Activated naive CD4-positive, alpha-beta T cell treated with anti-CD3 and anti-CD28 coated beads, Interleukin-2, amount 50 U/mL, for 16 hours (primary cell): ENCODE measurements around the gene MAPK8IP2.
"Not testable (repeated sequence)": the region's sequence is repeated elsewhere in the genome, so short reads cannot be mapped to it uniquely, and the experiment has no call there.

Experiments
- DNase-seq: peaks from one replicate; pipeline ENCODE4 v3.0.0-alpha.2; 2020

The MAPK8IP2 gene

DNA sequence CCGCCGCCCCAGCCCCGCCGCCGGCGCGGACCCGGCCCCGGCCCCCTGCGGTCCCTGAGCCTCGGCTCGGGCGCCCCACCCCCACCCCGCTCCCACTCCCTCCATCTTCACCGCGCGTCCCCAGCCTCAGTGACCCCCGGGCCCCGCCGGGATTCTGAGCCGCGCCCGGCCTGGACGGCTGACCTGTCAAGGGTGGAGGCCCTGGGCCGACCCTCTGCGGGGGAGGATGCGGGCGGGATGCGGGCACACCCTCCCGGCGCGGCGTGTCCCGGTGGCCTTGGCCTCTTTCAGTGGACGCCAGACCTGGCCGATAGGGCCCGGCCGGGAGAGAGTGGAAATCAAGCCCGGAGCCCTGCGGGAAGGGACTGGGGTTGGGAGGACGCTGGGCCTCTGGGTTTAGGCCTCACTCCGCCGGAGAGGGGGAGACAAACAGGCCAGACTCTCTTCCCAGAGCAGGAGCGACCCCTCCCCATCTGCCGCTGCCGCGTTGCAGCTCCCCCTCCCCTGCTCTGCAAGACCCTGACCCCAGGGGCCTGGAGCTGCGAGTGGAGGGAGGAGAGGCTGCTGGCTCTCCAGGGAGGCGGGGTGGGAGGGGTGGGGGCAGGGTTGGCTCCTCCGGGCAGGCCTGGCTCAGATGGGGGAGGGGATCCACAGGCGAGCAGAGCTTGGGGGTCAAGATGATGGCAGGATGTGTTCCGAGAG, 525 bp downstream of the MAPK8IP2 start:
- no peak for DNase-seq

DNA sequence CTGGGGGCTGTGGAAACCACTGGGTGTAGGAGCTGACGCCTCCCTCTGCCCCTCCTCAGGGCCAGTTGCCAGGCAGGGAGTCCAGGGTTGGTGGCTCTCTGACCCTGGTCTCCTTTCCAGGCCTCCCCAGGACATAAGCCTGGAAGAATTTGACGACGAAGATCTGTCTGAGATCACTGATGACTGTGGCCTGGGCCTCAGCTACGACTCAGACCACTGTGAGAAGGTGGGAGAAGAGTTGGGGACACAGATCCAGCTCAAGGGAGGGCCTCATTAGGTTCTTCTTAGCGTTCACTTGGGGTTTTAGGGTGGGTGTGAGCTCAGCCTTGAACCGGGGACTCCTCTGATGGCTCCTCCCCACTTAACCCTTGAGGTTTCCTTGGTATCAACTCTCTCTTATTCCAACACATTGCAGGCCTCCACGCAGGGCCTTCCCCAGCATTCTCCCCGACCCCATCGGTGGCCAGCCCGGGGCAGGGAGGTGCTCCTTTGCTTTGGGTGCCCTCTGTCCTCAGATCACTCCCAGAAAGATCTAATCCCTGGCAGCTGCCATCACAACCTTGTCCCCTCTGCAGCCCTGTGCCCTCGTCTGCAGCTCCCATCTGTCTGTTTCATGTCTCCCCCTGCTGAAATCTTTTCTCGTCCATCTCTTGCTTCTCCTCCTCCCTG, 1.2 kb downstream of the MAPK8IP2 start:
- no peak for DNase-seq

DNA sequence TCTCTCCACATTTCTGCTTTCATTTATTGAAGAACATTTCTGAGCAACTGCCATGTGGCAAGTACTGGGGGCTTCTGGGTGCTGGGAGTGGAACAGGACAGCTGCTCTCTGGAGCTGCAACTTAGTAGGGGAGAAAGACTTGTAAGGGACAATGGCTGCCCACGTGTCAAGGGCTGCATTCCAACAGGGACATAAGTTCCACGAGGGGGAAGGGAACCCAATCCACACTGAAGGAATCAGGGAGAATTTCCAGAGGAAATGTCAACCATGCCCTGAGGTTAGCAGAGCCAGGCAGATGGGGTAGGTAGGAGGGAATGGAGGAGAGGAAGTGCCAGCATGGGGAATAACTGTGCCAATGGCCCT, 1.7 kb downstream of the MAPK8IP2 start:
- no peak for DNase-seq

DNA sequence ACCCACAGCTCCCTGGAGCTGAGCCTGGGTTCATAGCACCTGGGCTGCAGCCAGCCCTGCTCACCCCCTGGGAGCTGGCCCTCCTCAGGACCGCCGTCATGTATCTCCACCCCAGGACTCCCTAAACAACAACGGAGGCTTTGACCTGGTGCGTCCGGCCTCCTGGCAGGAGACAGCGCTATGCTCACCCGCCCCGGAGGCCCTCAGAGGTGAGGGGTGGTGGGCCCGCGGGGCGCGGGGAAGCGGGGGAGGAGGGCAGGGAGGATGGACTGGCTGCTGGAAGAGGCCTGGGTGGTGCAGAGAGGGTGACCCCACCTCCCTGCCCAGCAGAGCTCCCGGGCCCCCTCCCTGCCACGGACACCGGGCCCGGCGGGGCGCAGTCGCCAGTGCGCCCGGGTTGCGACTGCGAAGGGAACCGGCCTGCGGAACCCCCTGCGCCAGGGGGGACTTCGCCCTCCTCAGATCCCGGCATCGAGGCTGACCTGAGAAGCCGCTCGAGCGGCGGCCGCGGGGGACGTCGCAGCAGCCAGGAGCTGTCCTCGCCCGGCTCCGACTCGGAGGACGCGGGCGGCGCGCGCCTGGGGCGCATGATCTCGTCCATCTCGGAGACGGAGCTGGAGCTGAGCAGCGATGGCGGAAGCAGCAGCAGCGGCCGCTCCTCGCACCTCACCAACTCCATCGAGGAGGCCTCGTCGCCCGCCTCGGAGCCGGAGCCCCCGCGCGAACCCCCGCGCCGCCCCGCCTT, 3.1 kb downstream of the MAPK8IP2 start:
- DNase-seq = no peak

DNA sequence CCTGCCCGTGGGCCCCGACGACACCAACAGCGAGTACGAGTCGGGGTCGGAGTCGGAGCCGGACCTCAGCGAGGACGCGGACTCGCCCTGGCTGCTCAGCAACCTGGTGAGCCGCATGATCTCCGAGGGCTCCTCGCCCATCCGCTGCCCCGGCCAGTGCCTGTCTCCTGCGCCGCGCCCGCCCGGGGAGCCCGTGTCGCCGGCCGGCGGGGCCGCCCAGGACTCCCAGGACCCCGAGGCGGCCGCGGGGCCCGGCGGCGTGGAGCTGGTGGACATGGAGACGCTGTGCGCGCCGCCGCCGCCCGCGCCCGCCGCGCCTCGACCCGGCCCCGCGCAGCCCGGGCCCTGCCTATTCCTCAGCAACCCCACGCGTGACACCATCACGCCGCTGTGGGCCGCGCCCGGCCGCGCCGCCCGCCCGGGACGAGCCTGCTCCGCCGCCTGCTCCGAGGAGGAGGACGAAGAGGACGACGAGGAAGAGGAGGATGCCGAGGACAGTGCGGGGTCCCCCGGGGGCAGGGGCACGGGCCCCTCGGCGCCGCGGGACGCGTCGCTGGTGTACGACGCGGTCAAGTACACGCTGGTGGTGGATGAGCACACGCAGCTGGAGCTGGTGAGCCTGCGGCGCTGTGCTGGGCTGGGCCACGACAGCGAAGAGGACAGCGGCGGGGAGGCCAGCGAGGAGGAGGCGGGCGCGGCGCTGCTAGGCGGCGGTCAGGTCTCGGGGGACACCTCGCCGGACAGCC, 3.8 kb downstream of the MAPK8IP2 start:
- no peak for DNase-seq

DNA sequence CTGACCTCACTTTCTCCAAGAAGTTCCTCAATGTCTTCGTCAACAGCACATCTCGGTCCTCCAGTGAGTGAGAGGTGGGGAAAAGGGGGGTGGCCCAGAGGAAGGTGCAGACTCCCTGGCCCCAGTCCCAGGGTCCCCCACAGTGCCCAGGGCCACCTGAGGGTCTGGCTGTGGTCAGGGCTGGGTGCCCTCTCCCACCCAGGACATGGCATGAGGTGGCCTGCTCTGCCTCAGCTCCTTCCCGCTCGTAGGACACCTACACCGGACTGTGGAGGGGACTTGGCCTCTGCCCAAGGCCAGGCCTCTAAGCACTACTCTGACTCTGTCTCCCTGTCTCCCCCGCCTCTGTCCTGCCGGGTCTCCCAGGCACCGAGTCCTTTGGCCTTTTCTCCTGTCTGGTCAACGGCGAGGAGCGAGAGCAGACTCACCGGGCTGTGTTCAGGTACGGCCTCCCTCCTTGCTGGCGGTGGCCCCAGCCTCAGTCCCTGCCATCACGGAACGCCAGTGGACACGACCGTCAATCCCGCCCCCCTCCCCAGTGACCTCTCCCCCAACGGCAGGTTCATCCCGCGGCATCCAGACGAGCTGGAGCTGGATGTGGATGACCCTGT, 4.5 kb downstream of the MAPK8IP2 start:
- DNase-seq = no peak

DNA sequence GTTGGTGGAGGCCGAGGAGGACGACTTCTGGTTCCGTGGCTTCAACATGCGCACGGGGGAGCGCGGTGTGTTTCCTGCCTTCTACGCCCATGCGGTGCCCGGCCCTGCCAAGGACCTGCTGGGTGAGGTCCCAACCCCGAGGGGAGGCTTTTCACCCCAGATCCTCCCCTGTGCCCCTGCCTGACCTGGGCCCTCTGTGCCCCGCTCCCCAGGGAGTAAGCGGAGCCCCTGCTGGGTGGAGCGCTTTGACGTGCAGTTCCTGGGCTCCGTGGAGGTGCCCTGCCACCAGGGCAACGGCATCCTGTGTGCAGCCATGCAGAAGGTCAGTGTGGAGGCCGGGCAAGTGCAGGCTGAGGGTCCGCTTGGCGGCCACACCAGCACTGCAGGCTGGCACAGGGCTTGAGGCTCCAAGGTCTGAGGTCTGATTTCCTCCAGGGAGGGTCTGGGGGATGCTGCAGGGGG, 5.1 kb downstream of the MAPK8IP2 start:
- DNase-seq = no peak

DNA sequence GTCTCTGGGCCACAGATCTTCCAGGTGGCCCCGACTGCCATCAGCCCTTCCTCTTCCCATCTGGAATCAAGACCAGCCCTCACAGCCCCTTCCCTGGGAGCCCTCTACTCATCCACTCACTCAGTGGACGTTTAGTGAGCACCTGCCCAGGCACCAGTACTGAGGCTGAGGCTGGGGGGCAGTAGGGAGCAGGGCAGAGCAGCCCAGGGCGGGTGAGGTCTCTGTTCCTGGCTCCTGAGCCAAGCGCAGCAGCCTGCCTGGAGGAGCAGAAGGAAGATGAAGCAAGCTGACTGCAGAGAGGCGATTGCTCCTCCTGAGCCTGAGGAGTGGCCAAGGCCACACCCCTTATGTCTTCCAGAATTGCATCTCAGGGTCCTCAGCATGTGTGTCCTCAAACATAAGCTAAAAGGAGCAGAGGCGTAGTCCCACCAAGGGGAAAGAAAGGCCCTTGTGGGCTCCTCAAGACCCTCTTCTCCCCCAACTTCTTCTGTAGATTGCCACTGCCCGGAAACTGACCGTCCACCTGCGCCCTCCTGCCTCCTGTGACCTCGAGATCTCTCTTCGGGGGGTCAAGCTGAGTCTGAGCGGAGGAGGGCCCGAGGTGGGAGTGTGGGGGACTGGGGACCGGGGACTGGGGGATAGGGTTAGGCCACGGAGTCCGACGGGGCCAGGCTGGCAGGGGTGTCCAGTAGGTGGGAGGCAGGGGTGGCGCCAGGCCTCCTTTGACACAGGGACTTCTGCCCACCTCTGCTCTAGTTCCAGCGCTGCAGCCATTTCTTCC, 5.8 kb downstream of the MAPK8IP2 start:
- no peak for DNase-seq

DNA sequence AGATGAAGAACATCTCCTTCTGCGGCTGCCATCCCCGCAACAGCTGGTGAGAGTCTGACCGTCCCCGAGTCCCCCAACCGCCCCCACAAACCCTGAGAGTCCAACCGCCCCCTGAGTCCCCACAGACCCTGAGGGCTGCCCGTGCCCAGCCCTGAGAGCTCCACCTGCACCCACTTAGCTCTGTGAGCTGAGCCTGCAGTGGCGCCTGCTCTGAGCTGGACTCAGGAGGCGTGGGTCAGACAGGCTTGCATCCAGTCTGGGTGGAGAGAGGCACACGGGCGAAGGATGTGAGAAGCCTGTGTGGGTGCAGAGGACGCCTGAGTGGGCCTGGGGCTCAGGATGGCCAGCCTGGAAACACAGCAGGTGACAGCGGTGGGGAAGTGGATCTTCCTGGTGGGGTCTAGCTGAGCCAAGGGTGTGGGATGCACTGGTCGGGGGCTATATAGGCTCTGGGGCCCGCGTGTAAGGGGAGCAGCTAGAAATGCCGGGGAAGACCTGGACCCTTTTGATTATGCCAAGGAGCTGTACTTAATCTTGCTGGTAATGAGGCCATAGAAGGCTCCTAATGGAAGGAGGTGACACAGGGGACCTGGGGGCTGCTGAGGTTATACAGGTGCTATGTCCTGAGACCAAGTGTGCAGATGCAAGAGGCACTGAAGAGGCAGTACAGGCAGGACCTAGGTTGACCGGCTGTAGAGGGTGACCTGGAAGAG, 6.5 kb downstream of the MAPK8IP2 start:
- DNase-seq = no peak

DNA sequence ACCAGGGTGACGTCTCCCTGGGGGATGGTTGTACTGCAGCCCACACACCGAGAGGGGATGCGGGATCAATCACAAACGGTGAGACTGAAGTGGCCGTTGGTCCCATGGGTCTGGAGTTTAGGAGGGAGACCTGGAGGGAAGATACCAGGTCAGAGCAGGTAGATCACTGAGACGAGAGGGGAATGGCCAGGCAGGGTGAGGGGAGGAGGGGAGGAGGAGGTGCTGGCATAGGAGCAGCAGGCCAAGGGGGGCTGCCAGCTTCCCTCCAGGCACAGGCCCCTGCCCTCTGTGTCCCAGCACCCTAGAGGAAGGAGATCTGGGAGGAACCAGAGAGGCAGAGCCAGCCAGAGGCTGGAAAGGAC, 7.0 kb downstream of the MAPK8IP2 start:
- DNase-seq = no peak

DNA sequence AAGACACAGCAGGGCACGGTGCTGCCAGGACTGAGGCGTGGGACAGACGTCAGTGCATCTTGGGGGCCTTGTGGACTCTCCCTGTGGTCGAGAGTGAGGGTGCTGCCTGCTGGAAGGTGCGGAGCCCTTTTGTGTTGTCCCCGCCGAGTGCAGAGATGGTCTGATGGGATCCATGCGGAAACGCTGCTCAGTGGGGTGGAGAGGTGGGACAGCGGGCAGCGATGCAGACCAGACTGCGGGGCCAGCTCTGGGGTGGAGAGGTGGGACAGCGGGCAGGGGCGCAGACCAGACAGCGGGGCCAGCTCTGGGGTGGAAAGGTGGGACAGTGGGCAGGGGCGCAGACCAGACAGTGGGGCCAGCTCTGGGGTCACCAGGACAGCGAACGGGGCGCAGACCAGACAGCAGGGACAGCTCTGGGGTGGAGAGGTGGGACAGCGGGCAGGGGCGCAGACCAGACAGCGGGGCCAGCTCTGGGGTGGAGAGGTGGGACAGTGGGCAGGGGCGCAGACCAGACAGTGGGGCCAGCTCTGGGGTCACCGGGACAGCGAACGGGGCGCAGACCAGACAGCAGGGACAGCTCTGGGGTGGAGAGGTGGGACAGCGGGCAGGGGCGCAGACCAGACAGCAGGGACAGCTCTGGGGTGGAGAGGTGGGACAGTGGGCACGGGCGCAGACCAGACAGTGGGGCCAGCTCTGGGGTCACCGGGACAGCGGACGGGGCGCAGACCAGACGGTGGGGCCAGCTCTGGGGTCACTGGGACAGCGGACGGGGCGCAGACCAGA, 7.7 kb downstream of the MAPK8IP2 start:
- not testable (repeated sequence) for DNase-seq

DNA sequence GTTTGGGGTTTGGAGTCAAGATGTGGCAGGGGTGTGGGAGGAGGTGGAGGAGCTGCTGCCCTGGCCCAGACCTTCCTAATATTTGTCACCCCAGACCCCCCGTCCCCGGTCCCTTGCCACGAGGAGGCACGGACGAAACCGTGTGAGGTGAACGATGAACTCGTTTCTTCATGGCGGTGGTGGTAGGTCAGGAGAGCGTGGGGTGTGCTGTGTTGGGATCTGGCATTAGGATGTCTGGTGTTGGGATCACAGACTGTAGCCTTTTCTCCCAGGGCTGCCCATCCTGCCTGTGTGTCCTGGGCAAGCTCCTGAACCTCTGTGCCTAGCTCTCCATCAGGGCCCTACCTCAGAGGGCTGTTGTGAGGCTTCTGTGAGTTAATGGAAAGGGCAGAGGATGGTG, 8.4 kb downstream of the MAPK8IP2 start:
- no peak for DNase-seq

DNA sequence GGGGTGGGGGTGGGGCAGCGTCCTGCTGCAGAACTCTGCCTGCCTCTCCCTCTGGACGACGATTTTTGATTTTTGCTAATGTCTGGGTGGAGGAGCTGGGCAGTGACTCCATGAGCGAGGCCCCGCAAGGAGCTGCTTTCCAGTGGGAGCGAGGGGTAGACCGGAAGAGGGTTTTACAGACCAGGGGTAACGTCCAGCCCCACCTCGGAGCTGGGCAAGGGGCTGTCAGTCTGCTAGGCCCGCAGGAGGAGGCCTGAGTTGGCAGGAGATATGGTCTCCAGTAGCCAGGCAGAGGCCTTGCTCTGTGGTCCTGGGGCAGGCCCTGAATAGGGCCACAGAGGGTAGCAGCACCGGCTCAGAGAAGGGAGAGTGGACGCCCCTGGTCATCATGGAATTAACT, 9.0 kb downstream of the MAPK8IP2 start:
- no peak for DNase-seq

DNA sequence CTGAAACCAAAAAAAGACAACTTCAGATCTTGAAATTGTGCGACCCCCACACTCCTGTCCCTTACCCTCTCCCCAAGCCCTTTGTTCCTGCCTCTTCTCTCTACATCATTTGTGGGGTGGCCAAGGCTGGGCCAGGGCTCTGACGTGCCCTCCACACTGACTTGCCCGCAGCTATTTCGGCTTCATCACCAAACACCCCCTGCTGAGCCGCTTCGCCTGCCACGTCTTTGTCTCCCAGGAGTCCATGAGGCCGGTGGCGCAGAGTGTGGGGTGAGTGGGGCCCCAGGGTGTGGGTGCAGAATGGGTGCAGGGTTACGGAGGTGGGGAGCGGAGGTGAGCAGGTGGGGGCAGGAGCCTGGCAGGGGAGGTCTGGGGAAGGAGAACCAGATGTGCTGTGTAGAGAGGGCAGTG, 9.5 kb downstream of the MAPK8IP2 start:
- DNase-seq = no peak

DNA sequence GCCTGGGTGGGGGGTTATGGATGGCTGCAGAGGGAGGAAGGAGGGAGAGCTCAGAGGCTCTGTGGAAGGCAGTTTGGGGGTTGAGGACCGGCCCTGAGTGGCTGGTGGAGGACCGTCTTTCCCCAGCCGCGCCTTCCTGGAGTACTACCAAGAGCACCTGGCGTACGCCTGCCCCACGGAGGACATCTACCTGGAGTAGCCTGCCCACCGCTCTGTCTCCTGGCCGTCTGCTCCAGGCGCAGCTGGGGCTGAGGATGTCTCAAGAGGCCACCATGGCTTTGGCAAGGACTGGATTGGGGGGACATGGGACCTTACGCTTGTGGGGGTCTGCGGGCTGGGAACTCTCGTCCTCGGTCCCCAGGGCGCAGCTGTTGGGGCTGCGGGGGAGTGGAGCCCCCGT, 10.0 kb downstream of the MAPK8IP2 start:
- DNase-seq = no peak

DNA sequence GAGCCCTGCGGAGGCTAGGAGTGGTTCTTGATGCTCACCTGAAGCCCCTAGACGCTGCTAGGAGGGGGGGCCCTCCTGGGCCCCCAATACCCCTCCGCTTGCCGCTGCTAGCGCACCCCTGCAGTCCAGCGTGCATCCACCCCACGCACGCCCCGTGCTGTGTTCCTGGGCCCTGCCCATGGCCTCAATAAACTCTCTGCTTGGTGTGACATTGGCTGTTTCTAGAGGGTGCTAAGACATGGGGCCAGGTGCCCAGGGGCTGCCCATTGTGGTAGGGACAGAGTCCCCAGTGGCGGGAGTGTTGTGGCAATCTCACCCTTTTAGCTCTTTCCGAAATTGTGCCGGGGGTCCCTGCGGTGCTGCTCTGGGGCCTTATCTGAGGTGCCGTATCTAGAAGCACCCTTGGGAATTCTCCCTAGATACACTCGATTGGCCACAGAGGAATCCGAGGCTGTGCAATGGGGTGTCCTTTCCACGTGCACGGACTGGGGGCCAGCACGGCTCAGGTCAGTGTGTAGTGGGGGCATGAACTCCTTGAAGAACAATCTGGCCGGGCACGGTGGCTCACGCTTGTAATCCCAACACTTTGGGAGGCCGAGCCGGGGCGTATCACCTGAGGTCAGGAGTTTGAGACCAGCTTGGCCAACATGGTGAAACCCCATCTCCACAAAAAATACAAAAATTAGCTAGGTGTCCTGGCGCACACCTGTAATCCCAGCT, 10.9 kb downstream of the MAPK8IP2 start:
- no peak for DNase-seq

DNA sequence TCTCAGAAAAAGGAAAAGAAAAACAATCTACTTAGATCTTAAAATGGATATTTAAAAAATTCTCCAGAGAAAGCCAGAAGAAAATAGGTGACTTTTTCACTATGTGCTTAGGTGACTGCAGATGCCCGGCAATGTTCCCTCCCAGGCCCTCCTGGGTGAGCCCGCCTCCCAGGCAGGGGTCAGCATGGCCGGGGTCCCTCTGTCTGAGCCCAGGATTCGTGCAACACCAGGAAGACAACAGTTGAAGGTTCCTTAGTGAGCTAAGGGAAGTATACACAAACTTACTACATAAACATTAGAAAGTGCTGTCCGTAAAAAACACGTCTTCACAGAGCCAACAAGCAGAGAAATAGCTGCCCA, 11.6 kb downstream of the MAPK8IP2 start:
- DNase-seq = no peak

DNA sequence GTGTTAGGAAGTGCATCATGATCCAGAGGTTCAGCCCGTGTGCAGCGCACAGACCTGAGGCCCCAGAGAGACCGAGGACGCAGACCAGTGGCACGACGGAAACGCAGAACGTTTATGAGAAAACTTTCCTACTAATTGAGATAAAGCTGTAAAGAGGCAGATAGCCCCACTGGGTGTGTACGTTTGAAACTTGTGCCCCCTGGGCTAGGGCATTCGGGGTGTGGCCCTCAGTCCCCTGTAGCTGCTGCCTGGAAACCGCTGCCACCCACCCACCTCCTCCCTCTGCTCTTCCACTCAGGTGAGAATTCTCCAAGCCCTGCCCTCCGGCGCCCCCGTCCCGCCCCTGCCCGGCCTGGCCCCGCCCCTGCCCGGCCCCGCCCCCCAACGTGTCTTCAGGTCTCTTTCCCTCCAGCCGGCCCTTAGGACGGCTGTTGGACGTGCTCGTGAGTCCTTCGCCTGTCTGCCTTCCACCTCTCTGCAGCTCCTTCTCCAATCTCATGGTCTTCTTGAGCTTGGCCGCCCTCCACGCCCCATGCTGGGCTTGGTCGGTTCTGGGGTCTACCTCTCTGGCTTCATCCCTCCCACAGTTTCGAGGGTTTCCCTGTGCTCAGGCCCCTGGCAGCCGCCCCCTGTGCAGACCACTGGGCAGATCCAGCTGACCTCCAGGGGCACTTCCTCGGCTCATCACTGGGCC, 12.1 kb downstream of the MAPK8IP2 start:
- no peak for DNase-seq

DNA sequence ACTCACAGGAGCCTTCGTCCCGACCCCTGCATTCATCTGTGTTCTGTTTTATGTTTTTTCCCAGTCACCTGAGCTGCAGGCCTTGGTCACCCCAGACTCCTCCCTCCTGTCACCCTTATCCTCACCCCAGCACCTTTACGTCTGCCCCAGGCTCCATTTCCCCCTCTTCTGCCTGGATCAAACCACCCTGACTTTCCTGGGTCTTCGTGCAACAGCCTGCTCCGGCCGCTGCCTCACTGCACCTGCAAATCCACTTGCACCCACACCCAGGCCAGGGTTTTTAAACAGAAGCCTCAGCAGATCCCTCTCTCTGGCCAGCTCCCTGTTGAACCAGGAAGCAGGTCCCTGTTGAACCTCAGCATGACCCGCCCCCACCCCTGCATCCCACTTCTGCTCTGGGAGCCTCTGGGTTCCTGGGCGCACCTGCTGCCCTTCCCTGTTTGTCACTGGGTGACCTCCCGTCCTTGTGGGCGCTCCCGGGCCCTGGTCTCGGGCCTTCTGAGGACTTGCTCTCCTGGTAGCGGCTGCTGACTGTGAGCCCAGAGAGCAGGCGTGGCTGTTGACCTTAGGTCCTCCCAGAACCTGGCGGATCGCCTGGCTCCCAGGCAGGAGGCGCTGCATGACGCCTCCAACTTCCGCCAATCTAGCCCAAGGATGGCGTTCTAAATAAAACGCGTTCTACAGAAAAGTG, 12.8 kb downstream of the MAPK8IP2 start:
- no peak for DNase-seq
